Midbrain (tissue), 1 donor: Measurements from ENCODE around the gene ABHD16A.

ENCODE experiments used
- DNase-seq: peaks from one replicate; lab custom pipeline; 2025; lab: John Stamatoyannopoulos, UW

The ABHD16A gene

DNA sequence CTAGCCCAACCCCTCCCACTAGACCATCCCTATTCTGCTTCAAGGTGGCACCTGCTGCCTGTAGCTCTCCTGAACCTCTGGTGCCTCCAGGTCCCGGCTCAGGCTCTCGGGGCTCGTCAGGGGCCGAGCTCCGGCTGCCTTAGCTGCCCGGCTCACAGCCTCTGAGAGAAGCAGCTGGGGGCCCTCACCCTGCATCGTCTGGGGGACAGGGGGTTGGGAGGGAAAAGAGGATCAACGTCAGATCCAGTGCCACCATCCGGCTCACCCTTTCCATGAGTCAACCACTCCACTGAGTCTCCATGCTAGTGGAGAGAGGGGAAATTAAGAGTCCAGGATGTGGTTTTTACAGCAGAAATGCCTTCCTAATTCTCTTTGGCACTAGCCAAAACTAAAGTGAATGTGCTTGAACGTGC is 63.7 kb downstream of the ABHD16A start:
- DNase-seq = no peak

DNA sequence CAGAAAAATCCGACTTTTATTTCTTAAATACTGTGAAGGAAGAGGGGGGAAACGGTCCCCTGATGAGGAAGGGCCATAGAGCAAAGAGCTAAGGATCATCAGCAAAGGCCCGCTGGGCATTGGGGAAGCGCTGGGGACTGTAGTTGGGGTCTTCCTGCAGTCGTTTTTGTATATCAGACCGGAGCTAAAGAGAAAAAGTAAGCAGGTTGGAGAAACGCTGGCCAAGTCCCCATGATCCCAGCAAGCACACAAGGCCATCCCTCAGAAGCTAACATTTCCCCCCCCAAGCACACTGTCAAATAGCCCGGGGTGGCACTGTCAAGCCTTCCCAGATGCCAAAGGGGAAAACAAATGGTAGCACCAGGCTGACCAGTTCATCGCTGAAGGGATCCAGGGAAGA is 64.1 kb downstream of the ABHD16A start:
- DNase-seq = no peak
